IPS-15b (cell line): Measurements from ENCODE around the gene CLDN22.

Experiments used
- H3K27me3 ChIP-seq: one replicate; pipeline ENCODE4 v1.6.1; 2013; ENCODE audit warnings: low read length; ENCODE audit not compliant: control insufficient read depth, insufficient read depth
- H3K36me3 ChIP-seq: one replicate; pipeline ENCODE4 v1.6.1; 2013; ENCODE audit warnings: low read length; ENCODE audit not compliant: control insufficient read depth, insufficient read depth
- H3K4me1 ChIP-seq: one replicate; pipeline ENCODE4 v1.6.1; 2013; ENCODE audit warnings: mild to moderate bottlenecking, low read length; ENCODE audit not compliant: control insufficient read depth, insufficient read depth
- H3K4me3 ChIP-seq: one replicate; pipeline ENCODE4 v1.5.1; 2013; ENCODE audit warnings: low read depth, low read length
- H3K9ac ChIP-seq: one replicate; pipeline ENCODE4 v1.6.1; 2013; ENCODE audit warnings: low read depth, mild to moderate bottlenecking, low read length
- H3K9me3 ChIP-seq: one replicate; pipeline ENCODE4 v1.6.1; 2013; ENCODE audit warnings: mild to moderate bottlenecking, low read length; ENCODE audit not compliant: control insufficient read depth, insufficient read depth

CLDN22 gene

DNA sequence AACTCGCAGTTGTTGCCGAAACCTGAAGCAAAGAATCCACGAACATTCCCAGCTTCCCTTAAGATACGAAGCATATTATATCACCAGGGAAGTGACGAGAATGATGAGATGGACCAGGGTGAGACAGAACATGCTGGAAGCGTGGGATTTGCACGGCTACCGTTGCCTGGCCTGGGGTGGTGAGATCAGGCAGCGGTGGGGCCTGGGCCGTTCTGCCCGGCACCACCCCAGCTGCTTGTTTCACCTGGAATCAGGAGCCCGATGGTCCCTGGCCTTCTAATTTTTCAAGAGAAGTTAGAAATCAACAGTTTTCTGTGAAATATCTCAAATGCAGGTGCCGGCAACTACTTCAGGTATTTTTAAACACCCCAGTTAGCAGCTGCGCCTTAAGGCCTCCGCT lies 5.7 kb downstream of the CLDN22 start:
- Histone ChIP-seq H3K27me3 (no peaks in the 10 kb centered on the region), H3K36me3 (peaks cover 18% of the 10 kb centered on the region), H3K9me3 (no peaks in the 10 kb centered on the region), H3K4me3 (no peak overlapping the region), H3K9ac (no peak overlapping the region), H3K4me1 (no peaks in the 10 kb centered on the region)

DNA sequence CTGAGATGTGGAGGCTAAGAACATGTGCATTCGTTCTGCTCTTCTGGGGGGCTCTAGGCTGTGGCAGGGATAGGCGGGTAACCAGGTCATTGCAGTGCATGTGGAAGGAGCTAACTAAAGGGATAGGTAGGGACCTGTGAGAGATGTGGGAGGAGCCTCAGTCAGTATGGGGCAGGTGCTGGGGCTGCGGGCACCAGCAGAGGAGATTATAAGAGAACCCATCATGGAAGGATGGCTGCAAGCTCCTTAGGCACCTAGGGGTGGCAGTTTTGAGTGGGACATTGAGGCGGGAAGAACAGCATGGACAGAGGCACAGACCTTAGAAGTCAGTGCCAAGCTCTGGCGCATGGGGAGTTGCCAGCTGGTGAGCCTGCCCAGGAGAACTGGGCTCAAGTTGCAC lies 7.2 kb downstream of the CLDN22 start:
- Histone ChIP-seq H3K36me3 (peaks cover 18% of the 10 kb centered on the region), H3K9me3 (no peaks in the 10 kb centered on the region), H3K9ac (no peak overlapping the region), H3K4me1 (no peaks in the 10 kb centered on the region), H3K27me3 (no peaks in the 10 kb centered on the region), H3K4me3 (no peak overlapping the region)

DNA sequence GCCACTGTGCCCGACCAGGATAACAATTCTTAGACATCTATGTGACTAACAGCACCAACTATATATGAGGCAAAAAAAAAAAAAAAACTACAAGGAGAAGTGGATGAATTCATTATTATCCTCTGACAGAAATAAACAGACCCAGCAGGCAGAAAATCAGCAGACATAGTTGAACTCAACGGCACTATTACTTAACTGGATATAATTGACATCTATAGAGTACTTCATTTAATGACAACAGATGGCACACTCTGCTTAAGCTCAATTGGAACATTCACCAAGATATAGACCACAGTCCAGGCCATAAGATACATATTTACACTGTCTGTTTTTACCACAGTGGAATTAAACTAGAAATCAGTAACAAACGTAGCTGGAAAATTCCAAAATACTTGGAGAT lies 13.3 kb downstream of the CLDN22 start:
- H3K36me3 ChIP-seq = no peaks in the 10 kb centered on the region
- H3K27me3 ChIP-seq = no peaks in the 10 kb centered on the region
- no peaks in the 10 kb centered on the region for H3K9me3 ChIP-seq
- no peak overlapping the region for H3K4me3 ChIP-seq
- H3K4me1 ChIP-seq = no peaks in the 10 kb centered on the region
- H3K9ac ChIP-seq = no peak overlapping the region

DNA sequence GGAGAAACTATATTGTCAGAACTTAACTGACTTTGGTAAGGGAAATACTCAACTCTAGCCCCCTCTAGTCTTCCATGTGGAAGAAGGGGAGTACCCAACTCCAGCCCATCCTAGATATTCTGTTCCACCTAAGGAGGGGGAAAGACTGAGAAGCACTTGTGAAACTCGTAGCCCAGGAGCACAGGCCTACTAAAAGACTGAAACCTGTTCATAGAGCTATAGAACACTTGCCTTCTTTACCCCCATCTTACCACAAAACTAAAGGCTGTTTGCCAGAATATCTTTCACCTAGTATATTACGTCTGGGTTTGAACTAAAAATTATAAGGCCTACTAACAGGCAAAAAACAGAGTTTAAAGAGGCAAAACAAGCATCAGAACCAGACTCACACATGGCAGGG lies 15.5 kb downstream of the CLDN22 start:
- Histone ChIP-seq H3K9me3 (no peaks in the 10 kb centered on the region), H3K36me3 (no peaks in the 10 kb centered on the region), H3K4me3 (no peak overlapping the region), H3K27me3 (no peaks in the 10 kb centered on the region), H3K9ac (no peak overlapping the region), H3K4me1 (no peaks in the 10 kb centered on the region)

DNA sequence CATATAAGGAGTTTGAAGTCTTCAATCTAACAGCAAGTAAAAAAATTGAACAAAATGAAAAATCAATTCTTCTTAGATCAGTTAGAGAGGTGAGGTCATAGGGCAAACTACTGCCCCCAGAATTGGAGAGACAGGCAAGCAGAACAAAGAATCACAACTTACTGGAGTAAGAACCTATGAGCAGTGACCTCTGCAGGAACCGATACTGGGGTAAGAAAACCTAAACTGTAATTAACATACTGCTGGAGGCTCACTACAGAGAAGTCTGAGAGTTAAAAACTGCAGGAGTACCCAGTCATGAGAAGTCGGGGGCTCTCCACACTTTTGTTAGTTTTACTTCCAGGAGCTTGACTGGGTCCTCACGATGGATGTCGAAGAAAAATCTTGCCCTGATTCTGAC lies 16.0 kb downstream of the CLDN22 start:
- Histone ChIP-seq H3K36me3 (no peaks in the 10 kb centered on the region), H3K4me3 (no peak overlapping the region), H3K4me1 (no peaks in the 10 kb centered on the region), H3K9me3 (no peaks in the 10 kb centered on the region), H3K9ac (no peak overlapping the region), H3K27me3 (no peaks in the 10 kb centered on the region)

DNA sequence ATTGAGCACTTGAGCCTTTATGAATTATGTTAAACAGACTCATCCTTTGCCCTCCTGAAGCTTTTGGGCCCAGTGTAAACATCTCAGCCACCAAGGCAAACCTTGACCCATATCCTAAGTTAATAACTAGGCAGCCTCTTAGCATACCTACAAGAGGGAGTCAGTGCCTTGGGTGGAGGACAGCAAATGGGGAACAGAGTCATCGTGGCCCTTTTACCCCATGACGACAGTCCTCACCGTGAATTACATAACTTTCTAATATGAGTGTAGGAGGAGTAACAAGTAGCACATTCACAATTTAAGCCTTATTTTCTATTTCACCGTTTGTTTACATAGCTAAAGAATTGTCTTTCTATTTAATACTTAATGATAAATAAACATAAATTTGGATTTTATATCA lies 16.8 kb downstream of the CLDN22 start:
- Histone ChIP-seq H3K36me3 (no peaks in the 10 kb centered on the region), H3K9me3 (no peaks in the 10 kb centered on the region), H3K27me3 (no peaks in the 10 kb centered on the region), H3K9ac (no peak overlapping the region), H3K4me1 (no peaks in the 10 kb centered on the region), H3K4me3 (no peak overlapping the region)

DNA sequence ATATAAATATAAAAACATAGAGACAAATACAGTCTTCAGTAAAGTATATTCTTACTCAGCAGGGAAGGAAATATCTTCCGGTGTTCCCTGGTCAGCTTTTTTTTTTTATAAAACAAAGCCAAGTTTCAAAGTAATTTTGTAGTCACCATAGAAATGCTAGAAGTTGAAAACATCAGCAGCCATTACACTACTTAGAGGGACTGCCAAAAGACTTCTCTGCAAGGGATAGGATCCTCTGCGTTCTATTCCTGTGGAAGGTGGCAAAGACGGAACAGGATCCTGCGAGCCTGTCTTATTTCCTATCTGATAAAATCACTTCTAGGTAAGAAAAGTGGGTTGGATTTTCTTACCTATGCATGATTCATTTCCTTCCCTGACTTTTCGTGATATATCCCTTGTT lies 19.4 kb downstream of the CLDN22 start:
- Histone ChIP-seq H3K4me3 (no peak overlapping the region), H3K4me1 (no peaks in the 10 kb centered on the region), H3K9me3 (no peaks in the 10 kb centered on the region), H3K9ac (no peak overlapping the region), H3K27me3 (no peaks in the 10 kb centered on the region), H3K36me3 (no peaks in the 10 kb centered on the region)

DNA sequence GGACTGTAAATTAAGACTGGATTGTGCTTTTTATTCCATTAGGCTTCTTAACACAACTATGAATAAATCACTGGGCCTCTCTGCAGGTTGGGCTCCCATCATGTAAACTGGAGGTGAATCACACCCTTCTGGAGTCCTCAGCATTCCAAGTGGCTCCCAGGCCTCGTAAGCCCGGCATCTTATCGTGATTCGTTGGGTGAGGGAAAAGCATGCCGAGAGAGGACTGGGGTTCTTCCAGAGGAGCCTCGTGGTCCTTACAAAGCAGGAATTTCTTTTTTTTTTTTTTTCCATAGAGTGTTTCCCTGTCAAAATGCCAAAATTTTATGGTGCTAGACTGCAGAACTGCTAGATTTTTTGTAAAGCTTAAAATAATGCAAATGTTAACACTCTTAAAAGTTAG lies 20.0 kb downstream of the CLDN22 start:
- H3K9ac ChIP-seq = no peak overlapping the region
- no peaks in the 10 kb centered on the region for H3K4me1 ChIP-seq
- H3K9me3 ChIP-seq = no peaks in the 10 kb centered on the region
- H3K27me3 ChIP-seq = no peaks in the 10 kb centered on the region
- no peak overlapping the region for H3K4me3 ChIP-seq
- no peaks in the 10 kb centered on the region for H3K36me3 ChIP-seq

DNA sequence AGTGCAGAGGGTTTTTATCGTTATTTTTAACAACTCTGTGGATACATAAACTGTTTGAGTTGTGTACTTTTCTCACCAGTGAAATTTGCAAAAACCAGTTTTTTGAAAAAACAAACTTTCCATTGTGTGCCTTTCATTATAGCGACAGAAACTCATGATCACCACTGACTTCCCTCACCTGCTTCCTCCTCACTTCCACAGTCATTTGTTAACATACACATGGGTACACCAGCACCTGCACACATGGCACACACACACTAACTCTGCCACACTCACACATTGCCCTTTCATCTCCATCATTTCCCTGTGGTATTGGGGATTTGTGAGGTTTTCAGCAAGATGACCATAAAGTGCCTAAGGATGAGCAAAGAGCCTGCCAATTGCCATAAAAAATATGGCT lies 20.6 kb downstream of the CLDN22 start:
- no peaks in the 10 kb centered on the region for H3K36me3 ChIP-seq
- no peaks in the 10 kb centered on the region for H3K27me3 ChIP-seq
- no peak overlapping the region for H3K9ac ChIP-seq
- no peaks in the 10 kb centered on the region for H3K9me3 ChIP-seq
- no peak overlapping the region for H3K4me3 ChIP-seq
- no peaks in the 10 kb centered on the region for H3K4me1 ChIP-seq

DNA sequence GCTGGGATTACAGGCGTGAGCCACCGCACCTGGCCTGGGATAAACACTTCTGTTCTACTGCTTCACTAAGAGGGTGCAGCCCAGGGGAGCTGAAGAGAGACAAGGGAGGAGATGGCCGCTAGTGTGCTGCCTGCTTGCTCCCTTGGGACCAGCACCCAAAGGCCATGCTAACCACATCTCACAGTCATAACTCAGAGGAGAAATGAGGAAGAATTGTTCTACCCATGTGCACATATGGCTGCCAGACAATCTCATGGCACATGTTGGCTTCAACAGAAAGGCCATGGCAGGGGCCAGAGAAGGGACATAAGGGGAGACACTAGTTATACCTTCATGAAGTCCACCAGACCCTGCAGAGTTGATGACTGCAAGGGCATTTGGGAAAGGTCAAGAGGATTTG lies 22.4 kb downstream of the CLDN22 start:
- no peak overlapping the region for H3K9ac ChIP-seq
- no peak overlapping the region for H3K4me3 ChIP-seq
- no peaks in the 10 kb centered on the region for H3K36me3 ChIP-seq
- no peaks in the 10 kb centered on the region for H3K4me1 ChIP-seq
- no peaks in the 10 kb centered on the region for H3K27me3 ChIP-seq
- no peaks in the 10 kb centered on the region for H3K9me3 ChIP-seq

DNA sequence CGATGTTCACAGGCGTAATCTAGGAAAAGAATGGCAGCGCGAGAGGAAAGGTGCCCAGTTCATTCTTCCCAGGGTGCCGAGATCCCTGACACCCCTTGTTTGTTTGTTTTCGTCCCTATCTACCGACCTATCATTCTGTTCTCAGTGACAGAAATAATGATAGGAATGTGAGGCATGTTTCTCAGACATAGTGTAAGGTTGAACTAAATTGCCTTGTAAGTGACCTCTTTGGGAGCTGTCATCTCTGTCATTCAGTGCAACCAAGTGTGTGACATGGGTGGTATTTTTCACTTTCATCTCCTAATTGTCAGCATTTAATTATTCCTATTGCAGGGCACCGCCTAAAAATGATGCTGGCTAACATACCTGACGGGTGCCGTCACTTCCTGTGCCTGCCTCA lies 24.4 kb downstream of the CLDN22 start:
- H3K4me3 ChIP-seq = no peak overlapping the region
- H3K36me3 ChIP-seq = no peaks in the 10 kb centered on the region
- no peaks in the 10 kb centered on the region for H3K9me3 ChIP-seq
- no peak overlapping the region for H3K9ac ChIP-seq
- H3K4me1 ChIP-seq = no peaks in the 10 kb centered on the region
- H3K27me3 ChIP-seq = no peaks in the 10 kb centered on the region

DNA sequence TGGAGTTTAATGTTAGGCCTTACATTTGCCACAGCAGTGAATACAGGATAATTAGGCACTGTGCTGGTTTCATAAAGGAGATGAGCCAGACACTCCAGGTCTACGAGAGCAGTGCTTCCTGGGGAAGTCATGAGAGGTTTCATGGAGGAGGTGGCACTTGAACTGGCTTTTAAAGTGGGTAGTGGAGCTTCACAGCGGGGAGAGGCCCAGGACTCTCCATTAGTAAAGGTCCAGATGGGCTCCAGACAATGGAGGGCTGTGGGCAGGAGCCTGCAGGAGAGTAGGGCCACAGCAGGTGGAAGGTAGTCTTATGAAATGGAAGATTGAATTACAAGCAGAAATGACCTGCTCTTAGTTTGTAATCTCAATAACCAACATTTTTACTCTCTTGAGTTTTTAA lies 29.0 kb downstream of the CLDN22 start:
- Histone ChIP-seq H3K36me3 (peaks cover 24% of the 10 kb centered on the region), H3K4me3 (no peak overlapping the region), H3K27me3 (no peaks in the 10 kb centered on the region), H3K4me1 (no peaks in the 10 kb centered on the region), H3K9ac (no peak overlapping the region), H3K9me3 (no peaks in the 10 kb centered on the region)

DNA sequence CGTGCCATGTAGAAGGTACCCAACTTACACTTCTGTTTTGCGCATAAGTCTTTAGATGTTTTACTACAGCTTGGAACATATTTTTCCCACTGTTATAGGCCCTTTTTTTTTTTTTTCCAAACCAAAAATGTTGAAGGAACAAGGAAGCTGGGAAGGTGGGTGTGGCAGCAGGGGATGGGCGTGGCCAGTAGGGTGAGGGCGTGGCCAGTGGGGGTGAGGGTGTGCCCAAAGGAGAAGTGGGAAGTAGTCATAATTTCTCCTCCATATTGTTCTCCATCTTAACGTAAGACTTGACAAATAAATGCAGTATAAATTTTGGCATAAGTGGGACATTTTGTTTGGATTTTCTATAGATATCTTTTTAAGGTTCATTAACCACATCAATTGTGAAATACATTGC lies 30.4 kb downstream of the CLDN22 start:
- Histone ChIP-seq H3K27me3 (no peaks in the 10 kb centered on the region), H3K4me3 (no peak overlapping the region), H3K9me3 (no peaks in the 10 kb centered on the region), H3K4me1 (no peaks in the 10 kb centered on the region), H3K9ac (no peak overlapping the region), H3K36me3 (peaks cover 27% of the 10 kb centered on the region)
